Breast epithelium (tissue), 4 donors: ENCODE results near the gene HSPG2. TPM values are rescaled to one million over a fixed set of nuclear protein-coding genes. Genes with fewer than 3 reads are reported as not detected.
A peak's percentile ranks its signal among the peaks of the same experiment; 100 is the strongest.

Experiments used
- DNase-seq, 2 donors: peaks; one replicate each; pipeline ENCODE4 v3.0.0-alpha.2; 2019; ENCODE audit warnings: low spot score in 2 of 2
- H3K27ac ChIP-seq, 2 donors: fragments of 200-600 bp; sonication (generic) in 1 of 2; one replicate each; pipeline ENCODE4 v1.5.1; 2016 to 2019; ENCODE audit warnings: mild to moderate bottlenecking in 1 of 2
- H3K27me3 ChIP-seq, 2 donors: fragments of 200-600 bp; sonication (generic) in 1 of 2; one replicate each; pipeline versions ENCODE4 v1.5.1 to v1.6.0; 2017 to 2019; ENCODE audit warnings: control low read depth in 1 of 2, mild to moderate bottlenecking in 1 of 2
- H3K36me3 ChIP-seq: fragments of 200-600 bp; one replicate; pipeline ENCODE4 v1.5.1; 2019
- H3K4me1 ChIP-seq, 2 donors: fragments of 200-600 bp; sonication (generic); one replicate each; pipeline ENCODE4 v1.5.1; 2016 to 2019; ENCODE audit warnings: control low read depth in 1 of 2
- H3K4me3 ChIP-seq, 3 donors: fragments of 200-600 bp; sonication (generic); 1 replicate in 2 of 3; 2 replicates in 1 of 3; pipeline ENCODE4 v1.5.1; 2016 to 2019; ENCODE audit warnings: mild to moderate bottlenecking in 3 of 3, moderate library complexity in 2 of 3
- H3K9me3 ChIP-seq, 2 donors: fragments of 200-600 bp; sonication (generic) in 1 of 2; one replicate each; pipeline ENCODE4 v1.5.1; 2016 to 2019; ENCODE audit warnings: control low read depth in 1 of 2
- POLR2A ChIP-seq: fragments of 450-650 bp; IDR thresholded peaks from one replicate; pipeline ENCODE4 v1.6.1; 2016; ENCODE audit warnings: antibody characterized with exemption, mild to moderate bottlenecking, moderate library complexity
- POLR2AphosphoS5 ChIP-seq, 3 donors: sonication (generic); formaldehyde crosslinking; IDR thresholded peaks; one replicate each; pipeline ENCODE4 v1.6.1; 2017; ENCODE audit warnings: antibody characterized with exemption in 3 of 3
- intact Hi-C: fragments of 100-400 bp; cut with DNase I; formaldehyde crosslinking; loops from one replicate; pipeline ENCODE4 v1.15.1; 2023; ENCODE audit warnings: low total_unique reads
- total RNA-seq, 3 donors: library from RNA; depleted of rRNA; stranded (reverse); fragments of >200 nt; gene quantifications; one replicate each; pipeline ENCODE4 v1.1.0, GENCODE V29; 2016
- TF ChIP-seq, protein P1 (sequence below), 3 donors: fragments of 450-650 bp; IDR thresholded peaks; one replicate each; pipeline ENCODE4 v1.5.1; 2016 to 2017; ENCODE audit warnings: antibody characterized with exemption in 3 of 3, mild to moderate bottlenecking in 3 of 3, moderate library complexity in 3 of 3

Gene HSPG2
- total RNA-seq, 3 donors from 2014 or later: 48.3 to 219 (median 95.0) TPM

DNA sequence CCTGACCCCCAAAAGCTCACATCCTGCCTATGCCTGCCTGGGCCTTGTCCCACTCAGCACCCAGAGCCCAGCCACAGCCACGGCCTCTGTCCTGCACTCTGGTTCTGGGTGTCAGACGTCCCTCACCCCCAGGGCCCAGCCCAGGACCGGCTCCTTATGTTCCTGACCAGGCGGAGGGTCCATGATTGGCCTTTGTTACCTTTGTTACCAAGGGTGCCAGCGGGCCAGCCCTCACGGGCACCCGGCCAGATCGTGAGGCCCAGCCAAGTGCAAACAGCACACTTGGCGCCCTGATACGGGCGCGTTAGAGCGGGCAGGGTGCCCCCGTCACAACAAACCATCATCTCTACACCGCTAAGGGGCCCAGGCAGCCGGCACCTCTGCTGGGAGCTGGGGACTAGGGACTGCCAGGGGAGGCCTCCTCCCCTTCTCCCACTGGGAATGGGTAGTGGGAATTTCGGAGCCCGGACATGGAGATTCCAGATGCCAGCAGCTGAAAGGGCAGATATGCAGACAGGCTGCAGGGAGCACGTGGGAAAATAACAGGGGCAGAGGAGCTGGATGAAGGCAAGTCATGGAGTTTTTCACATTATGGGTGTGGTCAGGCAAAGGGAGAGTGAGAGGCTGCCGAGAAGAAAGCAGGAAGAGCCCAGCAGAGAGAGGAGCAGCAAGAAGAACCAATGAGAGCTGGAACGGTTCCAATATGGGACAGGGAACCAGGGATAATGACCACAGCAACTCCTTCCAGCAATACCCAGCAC, 22.1 kb downstream of the HSPG2 start:
- peak overlapping the region; percentile 88 to 92 for H3K27ac ChIP-seq
- peaks cover 15 to 27% of the 10 kb centered on the region in 2 donors for H3K4me1 ChIP-seq
- no peaks in the 10 kb centered on the region for H3K27me3 ChIP-seq
- H3K4me3 ChIP-seq: no peak overlapping the region
- intact Hi-C loops: no loop called here
- no peak for DNase-seq
- H3K9me3 ChIP-seq: no peaks in the 10 kb centered on the region
- no peak for TF ChIP-seq POLR2AphosphoS5 (IDR thresholded peaks at IDR 0.05)
- TF ChIP-seq, protein P1, sequence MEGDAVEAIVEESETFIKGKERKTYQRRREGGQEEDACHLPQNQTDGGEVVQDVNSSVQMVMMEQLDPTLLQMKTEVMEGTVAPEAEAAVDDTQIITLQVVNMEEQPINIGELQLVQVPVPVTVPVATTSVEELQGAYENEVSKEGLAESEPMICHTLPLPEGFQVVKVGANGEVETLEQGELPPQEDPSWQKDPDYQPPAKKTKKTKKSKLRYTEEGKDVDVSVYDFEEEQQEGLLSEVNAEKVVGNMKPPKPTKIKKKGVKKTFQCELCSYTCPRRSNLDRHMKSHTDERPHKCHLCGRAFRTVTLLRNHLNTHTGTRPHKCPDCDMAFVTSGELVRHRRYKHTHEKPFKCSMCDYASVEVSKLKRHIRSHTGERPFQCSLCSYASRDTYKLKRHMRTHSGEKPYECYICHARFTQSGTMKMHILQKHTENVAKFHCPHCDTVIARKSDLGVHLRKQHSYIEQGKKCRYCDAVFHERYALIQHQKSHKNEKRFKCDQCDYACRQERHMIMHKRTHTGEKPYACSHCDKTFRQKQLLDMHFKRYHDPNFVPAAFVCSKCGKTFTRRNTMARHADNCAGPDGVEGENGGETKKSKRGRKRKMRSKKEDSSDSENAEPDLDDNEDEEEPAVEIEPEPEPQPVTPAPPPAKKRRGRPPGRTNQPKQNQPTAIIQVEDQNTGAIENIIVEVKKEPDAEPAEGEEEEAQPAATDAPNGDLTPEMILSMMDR (IDR thresholded peaks at IDR 0.05): no peak
- no peak for TF ChIP-seq POLR2A
- H3K36me3 ChIP-seq: no peaks in the 10 kb centered on the region

DNA sequence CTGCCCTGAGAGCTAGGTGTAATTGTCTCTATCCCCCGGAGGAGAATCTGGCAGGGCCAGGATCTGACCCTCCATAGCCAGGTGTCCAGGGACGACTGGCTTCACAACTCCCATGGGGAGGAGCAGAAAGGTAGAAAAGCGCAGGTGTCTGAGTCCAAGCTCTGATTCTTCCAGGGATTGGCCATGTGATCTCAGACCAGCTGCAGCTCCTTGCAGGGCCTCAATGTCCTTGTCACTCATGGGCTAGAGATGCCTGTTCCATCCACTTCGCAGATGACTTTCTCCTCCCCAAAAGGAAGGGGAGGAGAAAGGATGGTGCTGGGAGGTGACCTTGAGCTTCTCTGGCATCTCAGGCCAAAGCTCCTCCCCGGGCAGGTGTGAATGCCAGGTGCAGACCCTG, 22.7 kb downstream of the HSPG2 start:
- no peak overlapping the region for H3K4me3 ChIP-seq
- no peaks in the 10 kb centered on the region for H3K9me3 ChIP-seq
- TF ChIP-seq, protein P1 (IDR thresholded peaks at IDR 0.05): no peak
- TF ChIP-seq POLR2A (no peak), POLR2AphosphoS5 (IDR thresholded peaks at IDR 0.05) (no peak)
- H3K36me3 ChIP-seq: no peaks in the 10 kb centered on the region
- H3K27ac ChIP-seq: peak overlapping the region; percentile 88 to 92
- no peaks in the 10 kb centered on the region for H3K27me3 ChIP-seq
- no peak for DNase-seq
- H3K4me1 ChIP-seq: peaks cover 19 to 27% of the 10 kb centered on the region in 2 donors
- intact Hi-C loops: no loop called here

DNA sequence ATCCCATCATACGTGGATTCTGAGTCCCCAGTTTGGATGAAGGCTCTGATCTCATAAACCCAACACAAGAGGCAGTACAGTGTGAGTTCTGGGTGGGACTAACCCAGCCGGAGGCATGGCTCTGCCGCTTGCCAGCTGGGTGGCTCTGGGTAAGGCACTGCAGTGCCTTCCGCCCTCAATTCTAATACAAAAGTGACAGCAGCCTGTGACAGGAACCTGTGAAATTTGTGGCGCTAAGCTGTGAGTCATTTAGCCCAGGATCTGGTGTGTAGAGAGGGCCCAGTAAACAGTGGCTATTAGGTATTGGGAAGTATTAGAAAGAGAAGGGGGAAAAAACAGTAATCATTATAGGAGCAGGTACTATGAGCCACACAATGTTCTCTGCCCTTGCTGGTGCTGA, 23.3 kb downstream of the HSPG2 start:
- Histone ChIP-seq H3K27ac (peak overlapping the region; percentile 88 to 92), H3K4me3 (no peak overlapping the region), H3K9me3 (no peaks in the 10 kb centered on the region), H3K4me1 (peaks cover 22 to 27% of the 10 kb centered on the region in 2 donors), H3K27me3 (no peaks in the 10 kb centered on the region), H3K36me3 (no peaks in the 10 kb centered on the region)
- DNase-seq: no peak
- TF ChIP-seq POLR2A (no peak), POLR2AphosphoS5 (IDR thresholded peaks at IDR 0.05) (no peak)
- TF ChIP-seq, protein P1 (IDR thresholded peaks at IDR 0.05): no peak
- intact Hi-C loops: no loop called here

DNA sequence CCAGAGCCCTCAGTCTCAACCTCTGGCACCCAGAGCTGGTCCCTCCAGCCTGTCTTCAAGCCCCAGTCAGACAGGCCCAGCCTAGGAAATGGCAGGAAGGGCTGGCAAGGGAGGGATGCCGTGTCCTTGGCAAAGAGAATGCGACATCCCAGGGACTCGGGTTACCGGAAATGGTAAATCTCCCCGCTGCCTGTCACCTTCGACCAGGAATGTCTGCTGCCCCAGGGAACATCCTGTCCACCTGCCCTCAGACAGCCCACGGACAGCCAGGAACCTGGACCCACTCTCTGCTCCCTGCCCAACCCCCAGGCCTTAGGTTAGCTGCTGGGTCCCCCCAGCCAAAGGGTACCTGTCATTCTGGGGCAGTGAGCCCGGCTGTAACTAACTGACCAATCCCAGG, 23.9 kb downstream of the HSPG2 start:
- H3K4me1 ChIP-seq: peaks cover 22 to 27% of the 10 kb centered on the region in 2 donors
- peak overlapping the region; percentile 88 to 92 for H3K27ac ChIP-seq
- H3K27me3 ChIP-seq: no peaks in the 10 kb centered on the region
- H3K36me3 ChIP-seq: no peaks in the 10 kb centered on the region
- intact Hi-C loops: no loop called here
- H3K9me3 ChIP-seq: no peaks in the 10 kb centered on the region
- TF ChIP-seq, protein P1 (IDR thresholded peaks at IDR 0.05): no peak
- TF ChIP-seq POLR2A (no peak), POLR2AphosphoS5 (IDR thresholded peaks at IDR 0.05) (no peak)
- H3K4me3 ChIP-seq: no peak overlapping the region
- peak in 1 of 2 donors; percentile 66 for DNase-seq

DNA sequence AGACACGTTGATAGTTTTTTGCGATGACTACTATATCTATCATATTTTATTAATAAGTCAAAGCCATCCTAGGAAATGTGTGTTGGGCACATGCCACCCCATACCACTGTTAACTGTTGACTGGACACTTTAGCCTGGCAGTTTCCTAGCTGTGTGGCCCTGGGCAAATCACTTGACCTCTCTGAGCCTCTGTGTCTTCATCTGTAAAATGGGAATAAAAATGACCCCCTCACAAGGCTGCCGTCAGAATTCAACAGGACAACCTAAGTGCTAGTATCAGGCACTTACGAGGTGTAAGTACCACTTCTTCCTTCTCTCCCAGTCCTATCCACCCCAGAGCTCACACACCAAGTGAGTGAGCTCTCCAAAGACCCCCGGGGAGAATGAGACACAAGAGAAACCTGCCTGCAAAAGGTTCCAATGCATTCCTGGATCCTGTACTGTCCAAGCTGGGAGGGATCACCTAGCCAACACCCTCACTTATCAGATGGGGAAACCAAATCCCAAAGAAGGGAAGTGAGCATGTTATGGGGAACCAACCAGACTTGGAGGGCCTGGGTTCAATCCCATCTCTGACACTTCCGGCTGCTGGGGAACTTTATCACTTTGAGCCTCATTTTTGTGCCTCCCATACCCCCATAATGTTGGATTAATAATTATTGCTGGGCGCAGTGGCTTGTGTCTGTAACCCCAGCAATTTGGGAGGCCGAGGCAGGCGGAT, 24.9 kb downstream of the HSPG2 start:
- TF ChIP-seq POLR2A (no peak), POLR2AphosphoS5 (IDR thresholded peaks at IDR 0.05) (no peak)
- TF ChIP-seq, protein P1 (IDR thresholded peaks at IDR 0.05): no peak
- Histone ChIP-seq H3K27ac (peak overlapping the region; percentile 88 to 92), H3K4me3 (no peak overlapping the region), H3K4me1 (peaks cover 22 to 27% of the 10 kb centered on the region in 2 donors), H3K36me3 (no peaks in the 10 kb centered on the region), H3K27me3 (no peaks in the 10 kb centered on the region), H3K9me3 (no peaks in the 10 kb centered on the region)
- intact Hi-C loops: no loop called here
- no peak for DNase-seq
